Measurements from ENCODE around the gene SPEF1. TPM values are rescaled to one million over a fixed set of nuclear protein-coding genes. Genes with fewer than 3 reads are reported as not detected.

SPEF1 gene
- total RNA-seq, 4 donors from 2014 or later = not detected

DNA sequence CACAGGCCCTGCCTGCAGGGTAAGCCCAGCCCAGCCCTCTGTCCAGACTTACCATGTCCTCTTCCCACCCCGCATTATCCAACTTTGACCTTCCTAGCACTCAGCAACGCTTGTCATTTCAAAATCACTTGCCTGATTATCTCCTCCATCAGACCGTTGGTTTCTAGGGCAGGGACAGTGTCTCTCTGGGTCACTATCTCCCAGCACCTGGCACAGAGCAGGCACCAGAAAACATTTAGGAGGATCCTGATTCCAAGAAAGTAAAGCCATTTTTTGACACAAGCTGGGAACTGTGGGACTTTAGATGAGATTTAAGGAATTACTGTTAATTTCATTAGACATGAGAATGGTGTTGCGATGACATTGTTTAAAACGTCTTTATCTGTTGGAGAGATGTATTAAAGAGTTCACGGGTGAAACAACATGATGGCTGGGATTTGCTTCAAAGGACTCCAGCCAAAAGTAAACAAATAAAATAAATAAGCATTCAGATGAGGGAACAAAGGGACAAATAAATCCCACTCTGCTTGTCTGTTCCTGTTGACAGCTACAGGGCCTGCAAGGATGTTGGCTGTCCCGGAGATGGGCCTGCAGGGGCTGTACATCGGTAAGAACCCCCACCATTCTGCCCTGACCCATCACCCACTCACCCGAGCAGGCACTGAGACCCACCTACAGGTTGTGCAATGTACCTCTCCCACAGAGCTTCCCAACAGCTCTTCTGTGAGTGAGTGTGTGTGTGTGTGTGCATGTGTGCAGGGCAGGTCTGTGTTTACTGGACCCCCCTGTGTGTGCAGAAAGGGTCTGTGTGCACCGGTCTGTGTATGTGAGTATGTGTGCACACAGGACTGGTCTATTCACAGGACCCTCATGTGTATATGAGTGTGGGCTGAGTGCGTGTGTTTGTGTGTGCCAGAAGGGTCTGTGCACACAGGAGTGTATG lies 42.9 kb downstream of the SPEF1 start:
- no peak overlapping the region for H3K4me3 ChIP-seq
- ATAC-seq = no peak
- 49 to 58% methylated on average over 6 to 10 of the region's 11 CpGs for WGBS, 2 donors (ENCODE audit: low coverage in 1 of 2)
- no peaks in the 10 kb centered on the region for H3K9me3 ChIP-seq
- no peak overlapping the region for H3K27ac ChIP-seq
- TF ChIP-seq EP300 (IDR thresholded peaks at IDR 0.05) (no peak), POLR2AphosphoS5 (IDR thresholded peaks at IDR 0.05) (no peak), POLR2A (IDR thresholded peaks at IDR 0.05) (no peak)
- no peaks in the 10 kb centered on the region for H3K36me3 ChIP-seq
- peaks cover 0 to 30% (median 0%) of the 10 kb centered on the region in 3 donors for H3K4me1 ChIP-seq
- H3K27me3 ChIP-seq = peaks cover 12% of the 10 kb centered on the region

- no peak for ATAC-seq
- 77 to 86% methylated on average over 1 to 3 of the region's 4 CpGs for WGBS, 2 donors (ENCODE audit: low coverage in 1 of 2)
- no peak overlapping the region for H3K4me3 ChIP-seq
These were observed 45.5 kb downstream of the SPEF1 start for GRCh38 chr20:3735768-3736167.

DNA sequence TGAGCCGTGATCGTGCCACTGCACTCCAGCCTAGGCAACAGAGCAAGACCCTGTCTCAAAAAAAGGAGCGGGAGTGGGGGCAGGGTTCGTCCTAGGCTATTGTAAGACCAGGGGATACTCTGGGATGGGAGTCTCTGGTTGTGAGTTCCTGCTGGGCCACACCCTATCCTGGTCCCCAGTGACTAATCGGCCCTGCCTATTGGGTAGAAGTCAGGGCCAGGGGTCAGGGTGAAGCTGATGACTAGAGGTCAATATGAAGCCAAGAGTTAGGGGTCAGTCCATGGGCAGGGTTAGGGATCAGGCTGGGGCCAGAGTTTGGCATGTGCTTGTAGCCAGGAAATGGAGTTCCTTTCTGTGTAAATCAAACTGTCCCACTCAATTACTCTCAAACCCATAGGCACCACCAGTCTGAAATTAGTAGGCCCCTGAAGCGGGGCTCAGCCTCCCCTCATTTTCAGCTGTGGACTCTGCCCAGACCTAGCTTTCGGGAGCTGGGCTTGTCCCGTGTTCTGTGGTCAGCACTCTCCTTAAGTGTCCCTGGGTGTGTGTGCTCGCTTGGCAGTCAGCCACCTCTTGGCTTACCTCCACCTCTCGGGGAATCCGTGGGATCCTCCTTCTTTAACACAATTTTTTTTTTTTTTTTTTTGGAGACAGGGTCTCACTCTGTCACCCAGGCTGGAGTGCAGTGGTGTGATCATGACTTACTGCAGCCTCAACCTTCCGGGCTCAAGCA lies 47.0 kb downstream of the SPEF1 start:
- no peaks in the 10 kb centered on the region for H3K9me3 ChIP-seq
- H3K4me1 ChIP-seq = peaks cover 0 to 29% (median 5%) of the 10 kb centered on the region in 3 donors
- peak; percentile 40 for ATAC-seq
- H3K36me3 ChIP-seq = no peaks in the 10 kb centered on the region
- H3K27me3 ChIP-seq = peaks cover 46% of the 10 kb centered on the region
- peak overlapping the region in 3 of 4 donors; percentile 72 to 80 (median 77) for H3K27ac ChIP-seq
- peak overlapping the region in 1 of 2 donors; percentile 53 for H3K4me3 ChIP-seq
- WGBS, 2 donors (ENCODE audit: low coverage in 1 of 2) = 30% methylated on average over 6 to 9 of the region's 12 CpGs
- TF ChIP-seq POLR2AphosphoS5 (IDR thresholded peaks at IDR 0.05) (no peak), POLR2A (IDR thresholded peaks at IDR 0.05) (no peak), EP300 (IDR thresholded peaks at IDR 0.05) (no peak)
- TF ChIP-seq, protein P1, sequence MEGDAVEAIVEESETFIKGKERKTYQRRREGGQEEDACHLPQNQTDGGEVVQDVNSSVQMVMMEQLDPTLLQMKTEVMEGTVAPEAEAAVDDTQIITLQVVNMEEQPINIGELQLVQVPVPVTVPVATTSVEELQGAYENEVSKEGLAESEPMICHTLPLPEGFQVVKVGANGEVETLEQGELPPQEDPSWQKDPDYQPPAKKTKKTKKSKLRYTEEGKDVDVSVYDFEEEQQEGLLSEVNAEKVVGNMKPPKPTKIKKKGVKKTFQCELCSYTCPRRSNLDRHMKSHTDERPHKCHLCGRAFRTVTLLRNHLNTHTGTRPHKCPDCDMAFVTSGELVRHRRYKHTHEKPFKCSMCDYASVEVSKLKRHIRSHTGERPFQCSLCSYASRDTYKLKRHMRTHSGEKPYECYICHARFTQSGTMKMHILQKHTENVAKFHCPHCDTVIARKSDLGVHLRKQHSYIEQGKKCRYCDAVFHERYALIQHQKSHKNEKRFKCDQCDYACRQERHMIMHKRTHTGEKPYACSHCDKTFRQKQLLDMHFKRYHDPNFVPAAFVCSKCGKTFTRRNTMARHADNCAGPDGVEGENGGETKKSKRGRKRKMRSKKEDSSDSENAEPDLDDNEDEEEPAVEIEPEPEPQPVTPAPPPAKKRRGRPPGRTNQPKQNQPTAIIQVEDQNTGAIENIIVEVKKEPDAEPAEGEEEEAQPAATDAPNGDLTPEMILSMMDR (IDR thresholded peaks at IDR 0.05) = no peak

More at GRCh38 chr20:3735768-3736167, 45.5 kb downstream of the SPEF1 start:
- Histone ChIP-seq H3K27me3 (peaks cover 32% of the 10 kb centered on the region), H3K27ac (no peak overlapping the region), H3K36me3 (no peaks in the 10 kb centered on the region), H3K9me3 (no peaks in the 10 kb centered on the region), H3K4me1 (peaks cover 0 to 36% (median 5%) of the 10 kb centered on the region in 3 donors)
- TF ChIP-seq POLR2AphosphoS5 (IDR thresholded peaks at IDR 0.05) (no peak), EP300 (IDR thresholded peaks at IDR 0.05) (no peak), POLR2A (IDR thresholded peaks at IDR 0.05) (no peak)
- TF ChIP-seq, protein P1 (IDR thresholded peaks at IDR 0.05) = no peak

GRCh38 chr20:3733119-3733995 lies 47.9 kb downstream of the SPEF1 start:
- ATAC-seq = no peak

More at GRCh38 chr20:3733119-3733995, 47.9 kb downstream of the SPEF1 start:
- H3K4me1 ChIP-seq = peaks cover 0 to 31% (median 11%) of the 10 kb centered on the region in 3 donors
- H3K9me3 ChIP-seq = no peaks in the 10 kb centered on the region
- no peak for TF ChIP-seq EP300 (IDR thresholded peaks at IDR 0.05)
- no peak for TF ChIP-seq POLR2AphosphoS5 (IDR thresholded peaks at IDR 0.05)
- TF ChIP-seq, protein P1 (IDR thresholded peaks at IDR 0.05) = no peak
- no peak for TF ChIP-seq POLR2A (IDR thresholded peaks at IDR 0.05)
- peak overlapping the region in 3 of 4 donors; percentile 72 to 80 (median 77) for H3K27ac ChIP-seq
- H3K27me3 ChIP-seq = peaks cover 55% of the 10 kb centered on the region
- WGBS, 2 donors (ENCODE audit: low coverage in 1 of 2) = 80% methylated on average over 2 of the region's 20 CpGs; no CpG with 5 or more reads in 1 of the 2 donors
- H3K36me3 ChIP-seq = no peaks in the 10 kb centered on the region
- H3K4me3 ChIP-seq = peak overlapping the region; percentile 28 to 53
